Activated CD8-positive, alpha-beta memory T cell treated with anti-CD3 and anti-CD28 coated beads for 1 hour (primary cell): ENCODE data around the gene GZMA.
"Not testable (repeated sequence)": the region's sequence is repeated elsewhere in the genome, so short reads cannot be mapped to it uniquely, and the experiment has no call there.

ENCODE experiments used
- DNase-seq, 2 donors: peaks; one replicate each; pipeline ENCODE4 v3.0.0-alpha.2; 2020; ENCODE audit warnings: low read depth in 1 of 2; ENCODE audit errors: extremely low read depth in 1 of 2

The GZMA gene

DNA sequence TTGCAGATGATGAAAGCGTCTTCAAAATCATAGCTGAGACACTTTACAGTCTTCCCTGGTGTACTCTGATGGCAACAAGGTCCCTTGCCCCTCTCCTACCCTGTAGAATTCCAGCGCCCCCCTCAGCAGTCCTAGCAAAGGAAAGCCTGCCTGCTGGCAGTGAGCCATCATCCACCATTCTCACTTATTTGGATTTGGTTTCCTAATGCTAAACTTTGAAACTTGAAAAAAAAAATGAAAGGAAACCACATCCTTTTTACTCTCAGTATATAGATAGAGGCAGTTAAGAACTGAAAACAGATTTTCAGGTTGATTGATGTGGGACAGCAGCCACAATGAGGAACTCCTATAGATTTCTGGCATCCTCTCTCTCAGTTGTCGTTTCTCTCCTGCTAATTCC lies at the start of gene GZMA:
Gene GZMA, plus strand, starts transcription at position 299 of the 400 bp plus-strand sequence. Its CDS starts 37 bp downstream, at position 336.
- no peak for DNase-seq

DNA sequence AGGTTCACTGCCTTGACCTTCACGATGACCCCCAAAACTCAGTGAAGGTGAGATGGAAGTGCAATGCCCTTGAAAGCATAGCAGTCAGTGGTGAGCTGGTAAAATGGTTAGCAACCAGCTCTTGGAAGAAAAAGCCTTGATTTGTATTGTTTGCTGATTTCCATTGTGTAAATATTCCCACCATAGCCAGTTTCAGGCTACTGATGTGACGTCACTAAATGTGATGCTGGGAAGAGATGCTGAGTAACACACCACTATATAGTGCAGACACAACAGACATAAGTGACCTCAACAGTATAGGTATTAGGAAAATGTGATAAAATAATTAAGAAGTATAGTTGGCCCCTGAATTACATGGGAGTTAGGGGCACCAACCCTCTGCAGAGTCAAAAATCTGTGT lies 47.3 kb upstream of the GZMA start:
- no peak for DNase-seq

DNA sequence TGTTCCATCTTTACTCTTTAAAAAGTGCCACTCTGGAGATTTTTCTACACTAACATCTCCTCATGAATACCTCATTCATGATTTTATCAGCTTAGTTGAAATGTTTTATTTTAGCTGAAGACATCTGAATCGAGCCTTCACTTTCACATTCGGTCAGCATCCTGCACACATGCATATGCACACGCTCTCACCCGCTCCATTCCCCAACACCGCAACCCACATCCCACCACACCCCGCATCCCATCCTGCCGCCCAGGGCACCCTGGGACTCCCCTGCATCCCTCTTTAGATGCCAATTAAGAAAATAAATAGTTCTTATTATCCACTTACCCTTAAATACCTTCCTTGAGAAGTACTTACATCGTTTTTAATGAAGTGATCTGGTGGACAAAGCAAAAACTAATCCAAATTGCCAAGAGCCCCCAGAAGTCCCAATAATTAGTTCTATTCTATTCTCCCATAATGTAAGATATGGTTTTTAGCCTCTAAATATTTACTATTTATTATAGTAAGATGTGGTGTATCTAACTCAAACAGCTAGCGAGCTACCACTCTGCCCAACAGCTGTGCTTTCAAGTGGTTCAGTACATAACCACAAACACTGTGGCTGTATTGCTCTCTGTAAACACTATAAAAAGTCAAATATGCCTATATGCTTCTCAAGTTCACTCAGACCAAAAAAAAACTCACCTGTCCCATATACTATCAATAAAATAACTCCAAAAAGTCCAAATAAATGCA lies 40.2 kb upstream of the GZMA start:
- DNase-seq, result peak in 1 of 2 donors; percentile 7

DNA sequence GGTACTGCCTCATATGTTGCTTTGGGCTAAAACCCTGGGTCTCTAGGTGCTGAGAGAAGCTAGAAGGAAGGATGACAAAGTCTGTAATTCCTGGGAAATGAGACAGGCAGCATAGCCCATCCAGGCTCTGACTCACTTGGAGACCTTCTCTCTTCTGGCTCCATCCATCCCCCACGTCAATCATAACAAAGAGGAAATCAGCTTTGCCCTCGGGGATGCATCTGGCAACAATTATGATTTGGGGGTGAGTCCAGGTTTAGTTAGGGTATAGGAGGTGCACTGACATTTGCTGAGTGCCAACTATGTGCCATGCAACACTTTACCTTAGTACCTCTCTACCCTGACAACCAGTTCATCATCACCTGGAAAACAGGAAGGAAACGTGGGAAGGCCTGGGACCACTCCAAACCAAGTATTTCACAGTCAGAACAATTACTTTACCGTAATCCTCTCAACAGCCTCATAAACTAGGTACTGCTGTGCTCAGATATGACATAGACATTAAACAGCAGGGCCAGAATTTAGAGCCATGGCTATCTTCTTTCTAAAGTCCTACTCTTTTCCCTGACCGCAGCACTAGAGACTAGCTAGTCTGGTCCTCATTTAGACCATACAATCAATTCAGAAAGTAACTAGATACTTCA lies 39.1 kb upstream of the GZMA start:
- no peak for DNase-seq

DNA sequence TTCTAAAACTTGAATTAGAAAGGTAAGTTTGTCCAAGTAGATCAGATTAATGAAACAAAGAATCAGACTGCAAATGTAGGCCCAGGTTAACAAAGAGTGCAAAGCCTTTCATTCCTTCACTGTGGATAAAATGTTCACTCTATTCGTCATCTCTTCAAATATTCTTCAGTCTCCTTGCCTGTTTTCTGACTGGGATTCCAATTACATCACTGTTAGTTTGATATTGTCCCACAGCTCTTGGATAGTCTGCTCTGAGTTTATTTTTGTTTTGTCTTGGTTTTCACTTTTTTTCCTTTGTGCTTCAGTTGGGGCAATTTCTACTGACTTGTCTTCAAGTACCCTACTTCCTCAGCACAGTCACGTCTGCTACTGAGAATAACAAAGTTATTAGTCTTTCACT lies 38.5 kb upstream of the GZMA start:
- no peak for DNase-seq

DNA sequence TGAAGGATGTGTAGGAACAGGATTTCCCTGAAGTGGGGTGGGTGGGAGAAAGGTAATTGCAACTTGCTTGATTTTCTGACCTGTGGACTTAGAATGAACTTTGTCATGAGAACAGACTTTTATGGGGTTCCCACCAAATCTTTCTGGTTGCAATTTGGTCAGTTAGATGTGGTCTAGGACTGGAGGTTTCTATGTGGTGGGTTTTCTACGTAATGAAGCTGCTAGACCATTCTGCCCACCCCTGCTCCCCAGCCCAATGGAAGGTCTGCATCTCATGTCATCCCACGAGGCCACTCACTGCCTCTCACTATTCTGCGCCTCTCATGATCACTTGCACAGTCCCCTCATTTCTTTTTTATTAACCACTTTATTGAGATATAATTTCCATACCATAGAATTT lies 37.9 kb upstream of the GZMA start:
- no peak for DNase-seq

DNA sequence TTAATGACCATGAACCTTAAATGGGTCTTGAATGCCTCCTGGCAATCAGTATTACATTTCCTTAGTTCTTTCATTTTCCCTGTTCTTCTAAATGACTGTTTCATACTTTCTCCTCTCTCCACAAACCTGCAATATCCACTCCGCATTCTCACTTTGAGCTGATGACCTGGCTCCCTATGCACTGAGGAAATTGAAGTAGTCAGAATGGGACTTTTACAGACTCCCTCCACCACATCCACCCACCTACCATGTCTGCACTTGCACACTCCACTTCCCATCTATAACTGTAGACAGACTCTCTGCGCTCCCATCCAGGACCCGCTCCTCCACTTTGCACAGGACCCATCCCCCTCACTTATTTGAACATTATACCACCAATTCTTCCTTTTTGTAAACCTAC lies 36.2 kb upstream of the GZMA start:
- no peak for DNase-seq

DNA sequence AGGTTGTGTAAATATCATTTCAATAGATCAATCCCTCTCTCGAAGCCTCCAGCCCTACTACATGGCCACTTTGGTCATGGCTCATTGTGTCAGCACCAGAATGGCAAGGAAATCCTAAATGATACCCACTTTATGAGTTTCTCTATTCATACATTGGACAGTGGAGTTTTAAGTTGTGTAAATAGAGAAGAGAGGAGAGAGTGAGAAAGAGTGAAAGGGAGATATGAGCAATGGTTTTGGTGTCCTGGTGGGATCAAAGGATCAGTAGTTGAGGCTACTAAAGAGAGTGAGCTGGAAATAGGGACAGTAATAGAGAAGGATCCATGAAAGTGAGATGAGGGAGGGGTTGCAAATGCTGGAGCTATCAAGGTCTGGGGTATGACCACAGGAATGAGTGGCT lies 31.5 kb upstream of the GZMA start:
- DNase-seq, result no peak

DNA sequence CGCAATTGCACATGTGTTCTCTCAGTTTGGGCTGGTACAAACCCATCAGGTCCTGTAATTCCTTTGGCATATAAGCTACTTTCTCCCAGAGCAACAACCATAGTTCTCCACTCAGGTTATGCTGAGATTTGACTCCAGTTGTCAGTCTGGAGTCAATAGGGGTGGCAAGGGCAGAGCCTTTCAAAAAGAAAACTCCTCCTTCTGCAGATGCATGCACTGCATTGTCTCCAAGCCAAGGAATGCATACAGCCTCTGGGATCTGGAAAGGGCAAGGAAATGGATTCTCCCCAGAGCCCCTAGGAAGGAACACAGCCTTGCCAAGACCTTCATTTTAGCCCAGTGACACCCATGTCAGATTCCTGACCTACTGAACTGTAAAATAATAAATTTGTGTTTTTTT lies 31.0 kb upstream of the GZMA start:
- DNase-seq, result no peak

DNA sequence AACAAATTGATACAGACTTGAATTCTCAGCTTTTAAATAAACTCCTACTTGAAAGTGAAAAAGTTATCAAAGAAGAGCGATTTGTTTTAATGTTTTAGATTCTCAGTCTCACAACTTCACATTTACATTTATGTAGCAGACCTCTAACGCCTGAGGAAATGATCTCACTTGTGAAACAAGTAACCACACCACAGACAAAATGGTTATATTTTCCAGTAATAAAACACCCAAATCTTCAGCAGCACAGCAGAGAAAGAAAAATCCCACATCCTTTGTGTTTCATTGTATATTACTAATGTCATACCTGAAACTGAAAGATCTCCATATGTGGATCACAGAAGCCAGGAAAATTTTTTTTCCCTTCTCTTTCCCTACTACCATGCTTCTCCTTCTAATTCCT lies 29.8 kb upstream of the GZMA start:
- DNase-seq, result no peak

DNA sequence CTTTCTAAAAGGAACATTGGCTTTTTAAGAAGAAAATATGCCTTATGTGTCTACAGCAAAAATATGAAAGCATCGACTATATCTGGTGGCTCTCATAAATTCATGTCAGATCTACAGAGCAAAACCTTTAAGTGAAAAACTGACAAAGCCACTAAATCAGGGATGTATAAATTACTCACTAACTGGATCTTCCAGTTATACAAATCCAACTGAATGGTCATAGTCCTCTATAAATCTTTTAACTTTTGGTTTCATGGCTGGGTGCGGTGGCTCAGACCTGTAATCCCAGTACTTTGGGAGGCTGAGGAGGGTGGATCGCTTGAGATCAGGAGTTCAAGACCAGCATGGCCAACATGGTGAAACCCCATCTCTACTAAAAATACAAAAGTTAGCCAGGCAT lies 29.2 kb upstream of the GZMA start:
- DNase-seq, result no peak

DNA sequence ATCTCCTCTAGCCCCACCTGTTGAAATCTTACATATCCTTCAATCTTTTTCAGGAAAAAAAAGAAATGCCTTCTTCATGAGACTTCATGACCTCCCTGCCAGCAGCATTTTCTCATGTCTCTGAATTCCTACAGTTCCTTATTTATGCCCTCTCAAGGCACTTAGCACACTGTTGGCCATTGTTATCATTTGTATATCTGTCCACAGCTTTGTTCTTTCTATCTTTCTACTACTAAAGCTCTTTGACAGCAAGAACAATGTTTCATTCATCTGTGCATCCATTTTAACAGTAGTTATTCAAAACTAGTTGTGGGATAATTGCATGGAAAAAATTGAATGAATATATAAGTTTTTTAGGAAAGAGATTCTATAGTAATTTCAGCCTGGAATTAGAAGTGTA lies 20.9 kb upstream of the GZMA start:
- DNase-seq, result no peak

DNA sequence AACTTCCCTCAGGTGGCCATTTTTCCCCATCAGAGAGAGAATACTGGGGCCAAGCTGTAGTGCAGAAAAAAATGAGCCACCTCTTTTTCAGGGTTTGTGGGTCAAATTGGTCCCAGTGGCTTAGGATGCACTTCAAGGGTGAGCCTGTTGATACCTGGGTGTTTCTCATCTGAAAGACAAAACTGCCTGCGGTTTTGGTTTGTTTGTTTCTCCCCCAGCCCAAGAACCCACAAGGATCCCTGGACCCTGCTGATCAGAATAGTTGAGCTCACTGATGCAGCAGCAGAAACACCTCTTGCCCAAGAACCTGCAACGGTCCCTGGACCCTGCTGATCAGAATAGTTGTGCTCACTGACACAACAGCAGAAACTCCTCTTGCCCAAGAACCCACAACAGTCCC lies 13.1 kb upstream of the GZMA start:
- DNase-seq, result not testable (repeated sequence)

DNA sequence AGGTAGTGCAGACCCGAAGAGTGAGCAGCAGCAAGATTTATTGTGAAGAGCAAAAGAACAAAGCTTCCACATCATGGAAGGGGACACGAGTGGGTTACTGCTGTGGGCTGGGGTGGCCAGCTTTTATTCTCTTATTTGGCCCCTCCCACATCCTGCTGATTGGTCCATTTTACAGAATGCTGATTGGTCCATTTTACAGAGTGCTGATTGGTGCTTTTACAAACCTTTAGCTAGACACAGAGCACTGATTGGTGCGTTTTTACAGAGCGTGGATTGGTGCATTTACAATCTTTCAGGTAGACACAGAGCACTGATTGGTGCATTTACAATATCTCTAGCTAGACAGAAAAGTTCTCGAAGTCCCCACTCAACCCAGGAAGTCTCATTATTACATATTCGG lies 11.4 kb upstream of the GZMA start:
- DNase-seq, result not testable (repeated sequence)

DNA sequence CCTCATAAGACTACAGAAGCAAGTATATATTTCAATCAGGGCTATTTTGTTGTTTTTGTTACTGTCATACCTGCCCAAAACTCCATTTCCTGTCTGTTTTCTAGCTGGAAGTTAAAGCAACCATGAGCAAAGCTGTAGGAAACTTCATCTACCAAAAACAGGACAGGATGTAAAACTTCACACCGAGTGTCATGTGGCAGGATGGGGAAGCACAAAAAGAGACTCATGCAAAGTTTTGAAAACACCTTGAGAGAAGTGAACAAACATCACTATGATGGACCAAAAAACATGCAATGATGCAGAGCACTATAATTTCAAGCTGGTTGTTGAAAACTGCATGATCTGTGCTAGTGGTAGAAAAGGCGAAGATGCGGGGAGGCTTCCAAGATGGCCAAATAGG lies 6.3 kb upstream of the GZMA start:
- no peak for DNase-seq

DNA sequence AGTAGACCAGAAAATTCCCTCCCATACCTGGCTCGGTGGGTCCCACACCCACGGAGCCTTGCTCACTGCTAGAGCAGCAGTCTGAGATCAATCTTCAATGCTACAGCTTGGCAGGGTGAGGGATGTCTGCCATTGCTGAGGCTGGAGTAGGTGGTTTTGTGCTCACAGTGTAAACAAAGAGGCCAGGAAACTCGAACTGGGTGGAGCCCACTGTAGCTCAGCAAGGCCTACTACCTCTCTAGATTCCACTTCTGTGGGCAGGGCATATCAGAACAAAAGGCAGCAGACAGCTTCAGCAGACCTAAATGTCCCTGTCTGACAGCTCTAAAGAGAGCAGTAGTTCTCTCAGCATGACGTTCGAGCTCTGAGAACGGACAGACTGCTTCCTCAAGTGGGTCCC lies 5.6 kb upstream of the GZMA start:
- peak in 1 of 2 donors; percentile 8 for DNase-seq

DNA sequence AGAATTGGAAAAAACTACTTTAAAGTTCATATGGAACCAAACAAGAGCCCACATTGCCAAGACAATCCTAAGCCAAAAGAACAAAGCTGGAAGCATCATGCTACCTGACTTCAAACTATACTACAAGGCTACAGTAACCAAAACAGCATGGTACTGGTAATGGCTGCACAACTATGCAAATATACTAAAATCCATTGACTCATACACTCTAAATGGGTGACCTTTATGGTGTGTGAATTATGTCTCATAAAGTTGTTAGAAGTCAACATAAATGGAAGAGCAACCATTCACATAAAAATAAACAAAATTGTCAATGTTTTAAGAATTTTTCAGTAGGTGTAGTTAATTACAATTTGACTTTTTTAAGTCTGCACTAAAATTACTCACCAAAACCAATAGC lies 1.3 kb upstream of the GZMA start:
- DNase-seq, result not testable (repeated sequence)

DNA sequence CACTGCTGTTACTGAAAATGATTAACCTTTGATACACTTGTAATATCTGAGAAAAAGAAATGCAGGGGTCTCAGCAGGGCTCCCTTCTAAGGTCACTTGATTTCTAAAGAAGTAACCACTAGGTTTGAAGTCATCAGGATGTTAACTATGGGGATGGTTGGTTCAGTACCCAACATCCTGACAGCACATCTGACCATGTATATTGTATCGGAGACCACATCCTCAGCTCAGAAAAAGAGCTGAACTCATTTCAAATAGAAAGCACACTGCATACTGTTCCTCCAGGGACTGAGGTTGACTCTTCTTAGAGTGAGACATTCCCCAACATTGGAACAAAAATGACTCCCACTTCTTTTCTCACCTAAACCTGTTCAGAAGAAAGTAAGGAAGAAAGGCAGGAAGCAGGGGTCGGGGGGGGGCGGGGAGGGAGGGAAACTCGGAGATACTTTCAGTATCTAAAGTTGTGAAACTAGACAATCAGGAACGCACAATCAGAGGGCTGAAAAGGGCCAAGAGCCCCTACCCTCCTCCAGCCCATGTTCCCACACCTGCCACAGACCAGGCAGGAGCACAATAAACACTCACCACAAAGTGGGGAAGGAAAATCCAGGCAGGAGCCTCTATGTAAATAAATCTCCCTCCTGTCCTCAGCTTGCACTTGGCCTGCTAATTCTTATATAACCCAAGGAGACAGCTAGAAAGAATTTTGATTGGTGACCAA lies 730 bp upstream of the GZMA start:
- no peak for DNase-seq

DNA sequence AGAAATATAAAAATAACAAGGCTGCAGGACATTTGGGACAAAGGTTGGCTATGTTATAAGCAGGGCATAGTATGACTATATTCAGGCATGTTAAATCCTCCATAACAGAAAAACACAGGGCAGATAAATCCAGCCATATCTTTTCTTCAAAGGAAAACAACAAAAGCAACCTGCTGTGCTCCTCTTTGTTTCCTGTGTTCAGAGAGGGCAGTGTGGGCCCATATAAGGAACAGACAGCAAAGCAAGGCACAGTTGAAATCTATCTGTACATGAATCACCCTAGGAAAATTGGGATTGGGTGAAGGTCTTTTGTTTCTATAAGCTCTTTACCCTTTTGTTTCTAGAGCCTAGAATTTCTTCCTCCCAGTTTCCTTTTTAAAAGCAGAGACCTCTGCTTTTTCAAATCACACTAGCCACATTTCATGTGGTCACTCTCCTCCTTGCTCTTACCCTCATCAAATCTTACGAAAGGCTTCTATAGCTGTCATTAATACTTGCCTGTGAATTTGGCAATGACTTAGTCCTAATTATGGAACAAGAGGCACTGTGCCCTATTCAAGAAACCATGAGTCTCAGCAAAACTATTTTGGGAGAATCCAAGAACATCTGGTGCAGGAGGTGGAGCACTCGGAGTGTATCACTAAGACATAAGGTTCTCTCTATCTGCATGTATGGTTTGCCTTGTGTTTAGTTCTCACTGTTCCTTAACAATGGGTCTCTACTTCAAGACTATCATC lies 1.8 kb downstream of the GZMA start:
- no peak for DNase-seq

DNA sequence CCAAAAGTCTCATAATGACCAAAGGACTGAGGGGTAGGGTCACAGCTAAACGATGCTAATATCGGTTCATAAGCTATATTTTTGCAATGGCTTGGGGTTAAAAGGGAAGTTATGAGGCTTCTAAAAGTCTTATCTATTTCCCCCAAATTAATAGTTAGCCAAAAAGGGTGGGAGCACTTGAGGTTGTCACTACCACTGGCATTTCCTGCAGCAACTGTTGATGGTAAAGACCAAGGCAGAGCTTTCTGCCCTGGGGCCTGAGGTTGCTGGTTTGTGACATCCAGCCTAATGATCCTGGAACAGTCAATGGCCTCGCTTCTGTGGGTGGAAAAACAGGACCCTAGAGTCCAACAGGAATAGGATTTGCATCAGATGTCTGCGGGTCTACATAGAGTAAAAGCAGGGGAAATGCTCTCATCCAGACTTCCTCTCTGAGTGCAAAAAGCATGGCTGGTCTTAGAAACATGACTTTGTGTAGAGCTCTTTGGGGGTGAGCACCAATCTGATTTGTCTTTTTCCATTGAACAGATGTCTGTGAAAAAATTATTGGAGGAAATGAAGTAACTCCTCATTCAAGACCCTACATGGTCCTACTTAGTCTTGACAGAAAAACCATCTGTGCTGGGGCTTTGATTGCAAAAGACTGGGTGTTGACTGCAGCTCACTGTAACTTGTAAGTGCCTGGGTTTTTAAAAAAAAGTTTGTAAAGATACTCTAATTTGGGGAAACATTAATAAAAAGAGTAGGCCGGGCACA lies 2.7 kb downstream of the GZMA start:
- DNase-seq, result no peak

DNA sequence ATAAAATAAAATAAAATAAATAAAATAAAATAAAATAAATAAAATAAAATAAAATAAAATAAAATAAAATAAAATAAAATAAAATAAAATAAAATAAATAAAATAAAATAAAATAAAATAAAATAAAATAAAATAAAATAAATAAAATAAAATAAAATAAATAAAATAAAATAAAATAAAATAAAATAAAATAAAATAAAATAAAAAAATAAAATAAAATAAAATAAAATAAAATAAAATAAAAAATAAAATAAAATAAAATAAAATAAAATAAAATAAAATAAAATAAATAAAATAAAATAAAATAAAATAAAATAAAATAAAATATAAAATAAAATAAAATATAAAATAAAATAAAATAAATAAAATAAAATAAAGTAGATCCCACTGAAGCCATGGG lies 3.5 kb downstream of the GZMA start:
- DNase-seq, result not testable (repeated sequence)
